Endothelial cell of umbilical vein (primary cell): ENCODE measurements around the gene ABHD13. TPM values are rescaled to one million over a fixed set of nuclear protein-coding genes. Genes with fewer than 3 reads are reported as not detected.
"Not testable (repeated sequence)": the region's sequence is repeated elsewhere in the genome, so short reads cannot be mapped to it uniquely, and the experiment has no call there.

Source experiments
- BruUV-seq: library from RNA; stranded (reverse); fragments of 400-500 nt; replicated peaks from 2 replicates; lab custom pipeline; 2021; lab: Mats Ljungman, UMichigan
- CTCF ChIA-PET: fragments of 300-600, 350-600 bp; sonication (Branson Sonifier 250); formaldehyde crosslinking; loops from one replicate; lab custom pipeline; 2021; ENCODE audit warnings: antibody characterized with exemption, inconsistent platforms; lab: Charles Lee
- POLR2A ChIA-PET: fragments of 300-600, 350-600 bp; sonication (Branson Sonifier 250); formaldehyde crosslinking; loops from one replicate; lab custom pipeline; 2021; ENCODE audit warnings: antibody characterized with exemption, inconsistent platforms; lab: Charles Lee
- DNase-seq: peaks from one replicate; pipeline ENCODE4 v3.0.0-alpha.2; 2011; ENCODE audit warnings: low read depth, low spot score
- FAIRE-seq: peaks from 2 replicates; lab custom pipeline; 2011; peaks lifted over from hg19 to GRCh38; lab: Jason Lieb, UNC
- H2AFZ ChIP-seq: 2 replicates; pipeline ENCODE4 v1.6.0; 2012; ENCODE audit warnings: low read depth, low read length, control low read depth, inconsistent platforms
- H3K27ac ChIP-seq: 2 replicates; pipeline ENCODE4 v1.5.1; 2011; ENCODE audit warnings: low read depth, mild to moderate bottlenecking, control low read depth, low read length, moderate library complexity; ENCODE audit not compliant: insufficient read depth
- H3K27me3 ChIP-seq, 2 experiments: 2 replicates each; pipeline versions ENCODE4 v1.6.0 to v1.6.1; 2011; ENCODE audit warnings: low read length in 2 of 2, mixed read lengths in 1 of 2; ENCODE audit not compliant: control insufficient read depth in 2 of 2, insufficient read depth in 2 of 2
- H3K36me3 ChIP-seq, 2 experiments: 2 replicates in 1 of 2; 3 replicates in 1 of 2; pipeline ENCODE4 v1.5.1; 2011; ENCODE audit warnings: low read length in 2 of 2, mild to moderate bottlenecking in 1 of 2, moderate library complexity in 1 of 2; ENCODE audit not compliant: control insufficient read depth in 2 of 2, insufficient read depth in 2 of 2; ENCODE audit errors: extremely low read depth in 1 of 2
- H3K4me1 ChIP-seq: 3 replicates; pipeline ENCODE4 v1.5.1; 2011; ENCODE audit warnings: mild to moderate bottlenecking, low read length; ENCODE audit not compliant: control insufficient read depth, insufficient read depth; ENCODE audit errors: extremely low read depth
- H3K4me2 ChIP-seq: 2 replicates; pipeline ENCODE4 v1.6.1; 2011; ENCODE audit warnings: low read length, control low read depth, mixed read lengths; ENCODE audit not compliant: insufficient read depth
- H3K4me3 ChIP-seq, 3 experiments: fragments of 200-600 bp in 1 of 3; sonication (generic), shearing (Covaris generic) in 1 of 3; replicated peaks in 1 of 3; 2 replicates each; pipeline ENCODE4 v1.5.1; 2011 to 2016; ENCODE audit warnings: control low read depth in 3 of 3, low read length in 3 of 3, mild to moderate bottlenecking in 2 of 3, inconsistent platforms in 1 of 3, low read depth in 1 of 3, moderate library complexity in 1 of 3; ENCODE audit not compliant: insufficient read depth in 1 of 3
- H3K79me2 ChIP-seq: 2 replicates; pipeline ENCODE4 v1.6.0; 2012; ENCODE audit warnings: low read length, inconsistent platforms; ENCODE audit not compliant: control insufficient read depth, insufficient read depth
- H3K9ac ChIP-seq: replicated peaks from 2 replicates; pipeline ENCODE3; 2011; ENCODE audit warnings: low read length, control low read depth; ENCODE audit not compliant: insufficient read depth; ENCODE audit errors: extremely low read depth
- H3K9me1 ChIP-seq: replicated peaks from 3 replicates; pipeline ENCODE4 v1.6.0; 2011; ENCODE audit warnings: mild to moderate bottlenecking, low read length; ENCODE audit not compliant: control insufficient read depth, insufficient read depth; ENCODE audit errors: extremely low read depth
- H3K9me3 ChIP-seq: replicated peaks from 2 replicates; pipeline ENCODE4 v1.5.1; 2012; ENCODE audit warnings: low read length, inconsistent platforms; ENCODE audit not compliant: control insufficient read depth, insufficient read depth
- H4K20me1 ChIP-seq: replicated peaks from 2 replicates; pipeline ENCODE3; 2011; ENCODE audit warnings: mild to moderate bottlenecking, low read length; ENCODE audit not compliant: control insufficient read depth, insufficient read depth; ENCODE audit errors: extremely low read depth
- CTCF ChIP-seq, 2 donors: IDR thresholded peaks; 1 replicate in 1 of 2; 2 replicates in 1 of 2; pipeline ENCODE4 v1.5.1; 2011; ENCODE audit warnings: low read length in 2 of 2, mild to moderate bottlenecking in 2 of 2, moderate library complexity in 2 of 2, control low read depth in 1 of 2, inconsistent platforms in 1 of 2, low read depth in 1 of 2; ENCODE audit not compliant: insufficient read depth in 1 of 2; ENCODE audit errors: extremely low read depth in 1 of 2
- FOS ChIP-seq: IDR thresholded peaks from 2 replicates; pipeline ENCODE4 v1.6.1; 2011; ENCODE audit warnings: mild to moderate bottlenecking, low read length, moderate library complexity, borderline replicate concordance; ENCODE audit not compliant: insufficient read depth
- JUN ChIP-seq: IDR thresholded peaks from 2 replicates; pipeline ENCODE4 v1.6.1; 2011; ENCODE audit warnings: borderline replicate concordance, low read depth; ENCODE audit not compliant: insufficient read length, insufficient read depth
- MAX ChIP-seq: IDR thresholded peaks from 2 replicates; pipeline ENCODE4 v1.6.1; 2011; ENCODE audit not compliant: insufficient read depth, insufficient read length
- POLR2A ChIP-seq: IDR thresholded peaks from 2 replicates; pipeline ENCODE4 v1.6.1; 2012; ENCODE audit warnings: low read depth, mild to moderate bottlenecking, control low read depth, low read length
- POLR2AphosphoS5 ChIP-seq: IDR thresholded peaks from 2 replicates; pipeline ENCODE4 v1.6.1; 2012; ENCODE audit warnings: low read depth, mild to moderate bottlenecking, control low read depth, low read length, moderate library complexity; ENCODE audit not compliant: insufficient read depth
- dilution Hi-C: fragments of 300-500 bp; cut with MboI; formaldehyde crosslinking; loops from one replicate; pipeline ENCODE4 v1.15.0; 2019; ENCODE audit warnings: low sequenced_read_pairs; ENCODE audit not compliant: extremely low pct_ligation_motif_present
- intact Hi-C: fragments of 100-400 bp; cut with micrococcal nuclease; formaldehyde crosslinking; loops from one replicate; pipeline ENCODE4 v1.10.0; 2022
- polyA plus RNA-seq, 4 experiments: library from polyadenylated mRNA; depleted of rRNA in 3 of 4; stranded (reverse) in 3 of 4; unstranded in 1 of 4; fragments of >200 nt; gene quantifications; 2 replicates each; pipeline versions ENCODE4 v1.2.1 to v1.2.3, GENCODE V29; 2011 to 2012; ENCODE audit warnings: missing spikeins in 1 of 4
- total RNA-seq: library from RNA; stranded (reverse); gene quantifications from 2 replicates; pipeline ENCODE4 v1.2.3, GENCODE V29; 2021

The ABHD13 gene
- total and polyA plus RNA-seq, 2 donors (not counting 3 experiments of a cell fraction or from before 2014, with no cell fraction given) = 3.9 to 7.2 TPM

- no TSS peak for BruUV-seq
- peak within 1 kb of the TSS; percentile 62 for H3K9ac ChIP-seq
- dilution Hi-C loops (no loop called here), intact Hi-C loops (loop anchor here (1.0 to 10.0 kb wide), 3 partner anchors 941 to 1572 kb away; partner anchors contain the start of gene IRS2)
- H3K4me1 ChIP-seq = peaks cover 18% of the 10 kb centered on the region
- no peaks in the 10 kb centered on the region for H3K9me3 ChIP-seq
- ChIA-PET POLR2A (no interaction called here), CTCF (interaction anchor here (1.0 kb wide), 2 partner anchors 38 to 1013 kb away, joined by 3 to 4 read pairs; no protein-coding TSS in a partner anchor)
- FAIRE-seq = peak; percentile 84
- H3K4me2 ChIP-seq = peak within 1 kb of the TSS; percentile 94
- peak within 1 kb of the TSS; percentile 99 for H2AFZ ChIP-seq
- H3K36me3 ChIP-seq = peaks cover 0 to 5% of the 10 kb centered on the region in 2 experiments
- DNase-seq = peak; percentile 92
- H4K20me1 ChIP-seq = no peaks in the 10 kb centered on the region
- TF ChIP-seq FOS (no peak), POLR2A (peak; percentile 77), CTCF (IDR thresholded peaks at IDR 0.05; ENCODE audit: extremely low read depth in 1 of 2, insufficient read depth in 1 of 2, low read depth in 1 of 2, low read length in 2 of 2) (no peak), MAX (peak; percentile 48), POLR2AphosphoS5 (peak; percentile 69), JUN (no peak)
- peaks cover 28% of the 10 kb centered on the region for H3K79me2 ChIP-seq
- peak within 1 kb of the TSS; percentile 44 to 70 (median 69) for H3K4me3 ChIP-seq
- H3K9me1 ChIP-seq = no peaks in the 10 kb centered on the region
- no peaks in the 10 kb centered on the region for H3K27me3 ChIP-seq
- peak within 1 kb of the TSS; percentile 58 for H3K27ac ChIP-seq
Measured at GRCh38 chr13:108215436-108215835, 2.8 kb upstream of the ABHD13 start, which contains the start of gene LIG4. LIG4 (minus strand) TSS chr13:108215536; CDS start chr13:108211268, 4,268 bp downstream.

GRCh38 chr13:108217307-108218043 is 717 bp upstream of the ABHD13 start:
- dilution Hi-C loops, H3K9me1 ChIP-seq, FAIRE-seq, DNase-seq, H3K27me3 ChIP-seq, CTCF ChIA-PET, H3K36me3 ChIP-seq, POLR2A ChIA-PET, H4K20me1 ChIP-seq, H3K9me3 ChIP-seq: not testable (repeated sequence)
- Histone ChIP-seq H3K4me3 (peak overlapping the region; percentile 74 to 81 (median 74)), H3K9ac (peak overlapping the region; percentile 88), H3K4me2 (peak overlapping the region; percentile 92), H2AFZ (peak overlapping the region; percentile 86), H3K79me2 (peaks cover 43% of the 10 kb centered on the region), H3K4me1 (peaks cover 18% of the 10 kb centered on the region), H3K27ac (peak overlapping the region; percentile 85)
- intact Hi-C loops = loop anchor here (1.0 to 10.0 kb wide), 4 partner anchors 943 to 1570 kb away; partner anchors contain the start of gene IRS2
- BruUV-seq = TSS peak; percentile 50
